Thoracic aorta (tissue), 2 donors: Measurements from ENCODE around the gene PTPN1. TPM values are rescaled to one million over a fixed set of nuclear protein-coding genes. Genes with fewer than 3 reads are reported as not detected.
"Not testable (repeated sequence)": the region's sequence is repeated elsewhere in the genome, so short reads cannot be mapped to it uniquely, and the experiment has no call there.

Experiments
- ATAC-seq: fragments of 150-250 bp; one replicate; pipeline ENCODE4 v1.8.0; 2017; ENCODE audit warnings: low read depth; ENCODE audit not compliant: insufficient number of reproducible peaks, low FRiP score
- DNase-seq: peaks from one replicate; pipeline ENCODE4 v3.0.0-alpha.2; 2020; ENCODE audit warnings: low spot score
- H3K27ac ChIP-seq, 2 donors: fragments of 200-600 bp; sonication (generic); 1 replicate in 1 of 2; 2 replicates in 1 of 2; pipeline ENCODE4 v1.5.1; 2016; ENCODE audit warnings: mild to moderate bottlenecking in 2 of 2, moderate library complexity in 2 of 2
- H3K27me3 ChIP-seq: fragments of 200-600 bp; sonication (generic); replicated peaks from 2 replicates; pipeline ENCODE4 v1.6.0; 2016; ENCODE audit warnings: mild to moderate bottlenecking; ENCODE audit not compliant: insufficient read depth
- H3K36me3 ChIP-seq: fragments of 200-600 bp; sonication (generic); one replicate; pipeline ENCODE4 v1.5.1; 2016
- H3K4me1 ChIP-seq, 2 donors: fragments of 200-600 bp; sonication (generic); 1 replicate in 1 of 2; 2 replicates in 1 of 2; pipeline versions ENCODE4 v1.5.1 to v1.6.0; 2016; ENCODE audit warnings: low read depth in 2 of 2, mild to moderate bottlenecking in 1 of 2; ENCODE audit not compliant: control insufficient read depth in 1 of 2
- H3K4me3 ChIP-seq: fragments of 200-600 bp; sonication (generic); 2 replicates; pipeline ENCODE4 v1.5.1; 2016; ENCODE audit warnings: mild to moderate bottlenecking
- H3K9me3 ChIP-seq: fragments of 200-600 bp; sonication (generic); 2 replicates; pipeline ENCODE4 v1.5.1; 2016
- total RNA-seq, 2 donors: library from RNA; depleted of rRNA; stranded (reverse); fragments of >200 nt; gene quantifications; one replicate each; pipeline versions ENCODE4 v1.1.0 to v1.2.3, GENCODE V29; 2016
- TF ChIP-seq, protein P1 (sequence below): fragments of 200-600 bp; sonication (generic); IDR thresholded peaks from one replicate; pipeline ENCODE4 v1.5.1; 2019; ENCODE audit warnings: antibody characterized with exemption

Gene PTPN1
- total RNA-seq, 2 donors from 2014 or later: 32.5 to 68.9 TPM

- H3K4me1 ChIP-seq: no peaks in the 10 kb centered on the region
- H3K36me3 ChIP-seq: no peaks in the 10 kb centered on the region
- TF ChIP-seq, protein P1, sequence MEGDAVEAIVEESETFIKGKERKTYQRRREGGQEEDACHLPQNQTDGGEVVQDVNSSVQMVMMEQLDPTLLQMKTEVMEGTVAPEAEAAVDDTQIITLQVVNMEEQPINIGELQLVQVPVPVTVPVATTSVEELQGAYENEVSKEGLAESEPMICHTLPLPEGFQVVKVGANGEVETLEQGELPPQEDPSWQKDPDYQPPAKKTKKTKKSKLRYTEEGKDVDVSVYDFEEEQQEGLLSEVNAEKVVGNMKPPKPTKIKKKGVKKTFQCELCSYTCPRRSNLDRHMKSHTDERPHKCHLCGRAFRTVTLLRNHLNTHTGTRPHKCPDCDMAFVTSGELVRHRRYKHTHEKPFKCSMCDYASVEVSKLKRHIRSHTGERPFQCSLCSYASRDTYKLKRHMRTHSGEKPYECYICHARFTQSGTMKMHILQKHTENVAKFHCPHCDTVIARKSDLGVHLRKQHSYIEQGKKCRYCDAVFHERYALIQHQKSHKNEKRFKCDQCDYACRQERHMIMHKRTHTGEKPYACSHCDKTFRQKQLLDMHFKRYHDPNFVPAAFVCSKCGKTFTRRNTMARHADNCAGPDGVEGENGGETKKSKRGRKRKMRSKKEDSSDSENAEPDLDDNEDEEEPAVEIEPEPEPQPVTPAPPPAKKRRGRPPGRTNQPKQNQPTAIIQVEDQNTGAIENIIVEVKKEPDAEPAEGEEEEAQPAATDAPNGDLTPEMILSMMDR: no peak
- H3K9me3 ChIP-seq: no peaks in the 10 kb centered on the region
- no peak overlapping the region for H3K4me3 ChIP-seq
- H3K27me3 ChIP-seq: no peaks in the 10 kb centered on the region
- DNase-seq: no peak
- no peak for ATAC-seq
- H3K27ac ChIP-seq: no peak overlapping the region
These were observed 101.1 kb downstream of the PTPN1 start for GRCh38 chr20:50611128-50611810.

GRCh38 chr20:50613438-50614169 lies 103.4 kb downstream of the PTPN1 start:
- Histone ChIP-seq H3K27me3 (no peaks in the 10 kb centered on the region), H3K4me1 (no peaks in the 10 kb centered on the region), H3K36me3 (no peaks in the 10 kb centered on the region), H3K27ac (no peak overlapping the region), H3K9me3 (no peaks in the 10 kb centered on the region), H3K4me3 (no peak overlapping the region)
- ATAC-seq (no peak), DNase-seq (no peak)
- TF ChIP-seq, protein P1: no peak

GRCh38 chr20:50615407-50615806 lies 105.2 kb downstream of the PTPN1 start:
- DNase-seq: no peak
- H3K9me3 ChIP-seq: no peaks in the 10 kb centered on the region

GRCh38 chr20:50617022-50617421 lies 106.8 kb downstream of the PTPN1 start:
- DNase-seq (no peak), ATAC-seq (no peak)
- TF ChIP-seq, protein P1: no peak
- Histone ChIP-seq H3K9me3 (peaks cover 5% of the 10 kb centered on the region), H3K4me1 (no peaks in the 10 kb centered on the region), H3K27ac (no peak overlapping the region), H3K27me3 (no peaks in the 10 kb centered on the region), H3K36me3 (no peaks in the 10 kb centered on the region), H3K4me3 (no peak overlapping the region)

More at GRCh38 chr20:50615407-50615806, 105.2 kb downstream of the PTPN1 start:
- no peak overlapping the region for H3K4me3 ChIP-seq
- H3K36me3 ChIP-seq: no peaks in the 10 kb centered on the region
- H3K27me3 ChIP-seq: no peaks in the 10 kb centered on the region
- no peak for ATAC-seq
- TF ChIP-seq, protein P1: no peak
- H3K4me1 ChIP-seq: no peaks in the 10 kb centered on the region
- no peak overlapping the region for H3K27ac ChIP-seq

DNA sequence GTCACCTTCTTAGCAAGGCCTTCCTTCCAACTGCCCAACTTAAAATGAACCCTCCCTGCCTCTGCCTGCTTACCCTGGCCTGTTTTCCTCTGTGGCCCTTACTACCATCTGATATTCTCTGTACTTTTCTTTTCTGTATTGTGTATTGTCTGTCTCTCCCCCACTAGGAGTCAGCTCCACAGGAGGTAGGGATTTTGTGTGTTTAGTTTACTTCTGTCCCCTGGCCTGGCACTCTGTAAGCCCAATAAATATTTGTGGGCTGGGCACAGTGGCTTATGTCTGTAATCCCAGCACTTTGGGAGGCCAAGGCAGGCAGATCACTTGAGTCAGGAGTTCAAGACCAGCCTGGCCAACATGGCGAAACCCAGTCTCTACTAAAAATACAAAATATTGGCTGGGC lies 108.4 kb downstream of the PTPN1 start:
- Histone ChIP-seq H3K4me1 (no peaks in the 10 kb centered on the region), H3K36me3 (no peaks in the 10 kb centered on the region), H3K4me3 (no peak overlapping the region), H3K27me3 (no peaks in the 10 kb centered on the region), H3K9me3 (peaks cover 5% of the 10 kb centered on the region), H3K27ac (no peak overlapping the region)
- ATAC-seq (no peak), DNase-seq (no peak)
- TF ChIP-seq, protein P1: no peak

DNA sequence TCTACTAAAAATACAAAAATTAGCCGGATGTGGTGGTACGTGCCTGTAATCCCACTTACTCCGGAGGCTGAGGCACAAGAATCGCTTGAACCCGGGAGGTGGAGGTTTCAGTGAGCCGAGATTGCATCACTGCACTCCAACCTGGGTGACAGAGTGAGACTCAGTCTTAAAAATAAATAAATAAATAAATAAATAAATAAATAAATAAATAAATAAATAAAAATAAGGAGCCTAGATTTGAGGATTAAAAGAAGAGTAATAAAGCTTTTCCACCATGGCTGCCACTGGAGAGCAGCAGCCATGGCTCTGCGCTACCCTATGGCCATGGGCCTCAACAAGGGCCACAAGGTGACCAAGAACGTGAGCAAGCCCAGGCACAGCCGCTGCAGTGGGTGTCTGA lies 110.3 kb downstream of the PTPN1 start:
- not testable (repeated sequence) for H3K27me3 ChIP-seq, H3K27ac ChIP-seq, H3K9me3 ChIP-seq, H3K4me3 ChIP-seq, H3K4me1 ChIP-seq, H3K36me3 ChIP-seq, ATAC-seq, DNase-seq
